IMR-90 (cell line): ENCODE results near the gene CNOT10. TPM values are rescaled to one million over a fixed set of nuclear protein-coding genes. Genes with fewer than 3 reads are reported as not detected.

Source experiments
- ATAC-seq: fragments of 200-7000 bp; cut with Tn5 transposase; 2 replicates; pipeline ENCODE4 v1.9.1; 2020; ENCODE audit warnings: low read depth, mild to moderate bottlenecking, moderate library complexity
- BruUV-seq: library from RNA; stranded (reverse); fragments of 400-500 nt; replicated peaks from 2 replicates; lab custom pipeline; 2021; lab: Mats Ljungman, UMichigan
- CTCF ChIA-PET: fragments of 300-600 bp; formaldehyde crosslinking; extraction: SDS; loops from one replicate; lab custom pipeline; 2021; ENCODE audit warnings: antibody characterized with exemption; lab: Yijun Ruan, JAX
- POLR2A ChIA-PET: fragments of 300-600 bp; sonication (Branson Sonifier 250); formaldehyde crosslinking; loops from one replicate; lab custom pipeline; 2022; ENCODE audit warnings: antibody characterized with exemption; ENCODE audit not compliant: unreplicated experiment; lab: Charles Lee
- DNase-seq: peaks from one replicate; pipeline ENCODE4 v3.0.0; 2013
- H2AFZ ChIP-seq: replicated peaks from 2 replicates; pipeline ENCODE3; 2013; ENCODE audit warnings: low read length, mild to moderate bottlenecking; ENCODE audit not compliant: poor library complexity
- H2AK5ac ChIP-seq: 2 replicates; pipeline ENCODE4 v1.6.1; 2013; ENCODE audit warnings: low read depth, low read length, inconsistent platforms
- H2AK9ac ChIP-seq: replicated peaks from 2 replicates; pipeline ENCODE3; 2013; ENCODE audit warnings: mild to moderate bottlenecking, low read depth, low read length, moderate library complexity; ENCODE audit not compliant: poor library complexity
- H2BK120ac ChIP-seq: 2 replicates; pipeline ENCODE4 v1.6.1; 2013; ENCODE audit warnings: low read depth, low read length, inconsistent platforms
- H2BK15ac ChIP-seq: 3 replicates; pipeline ENCODE4 v1.6.1; 2013; ENCODE audit warnings: low read depth, low read length, inconsistent platforms
- H2BK20ac ChIP-seq: 2 replicates; pipeline ENCODE4 v1.6.1; 2013; ENCODE audit warnings: low read depth, mild to moderate bottlenecking, inconsistent platforms, low read length, moderate library complexity
- H2BK5ac ChIP-seq: 2 replicates; pipeline ENCODE4 v1.6.1; 2013; ENCODE audit warnings: mild to moderate bottlenecking, low read depth, low read length, inconsistent platforms; ENCODE audit not compliant: poor library complexity, severe bottlenecking
- H3K14ac ChIP-seq: replicated peaks from 2 replicates; pipeline ENCODE4 v1.6.1; 2013; ENCODE audit warnings: low read depth, low read length, inconsistent platforms
- H3K18ac ChIP-seq: 2 replicates; pipeline ENCODE4 v1.6.1; 2013; ENCODE audit warnings: low read depth, low read length, control low read depth
- H3K23ac ChIP-seq: 2 replicates; pipeline ENCODE4 v1.6.1; 2013; ENCODE audit warnings: low read depth, low read length, inconsistent platforms
- H3K27ac ChIP-seq: 2 replicates; pipeline ENCODE4 v1.5.1; 2013; ENCODE audit warnings: mild to moderate bottlenecking, control low read depth, low read length; ENCODE audit not compliant: insufficient read depth
- H3K27me3 ChIP-seq: 2 replicates; pipeline ENCODE4 v1.6.1; 2013; ENCODE audit warnings: low read length; ENCODE audit not compliant: control insufficient read depth, insufficient read depth
- H3K36me3 ChIP-seq: 2 replicates; pipeline ENCODE4 v1.6.1; 2013; ENCODE audit warnings: low read length, mixed read lengths; ENCODE audit not compliant: control insufficient read depth, insufficient read depth
- H3K4ac ChIP-seq: 2 replicates; pipeline ENCODE4 v1.6.1; 2013; ENCODE audit warnings: low read depth, low read length, inconsistent platforms
- H3K4me1 ChIP-seq: 2 replicates; pipeline ENCODE4 v1.6.1; 2013; ENCODE audit warnings: low read length, mixed read lengths; ENCODE audit not compliant: control insufficient read depth, insufficient read depth
- H3K4me2 ChIP-seq: 2 replicates; pipeline ENCODE4 v1.6.1; 2013; ENCODE audit warnings: low read depth, mild to moderate bottlenecking, control low read depth, low read length, moderate library complexity
- H3K4me3 ChIP-seq: 2 replicates; pipeline ENCODE4 v1.5.1; 2013; ENCODE audit warnings: low read depth, mild to moderate bottlenecking, control low read depth, low read length, moderate library complexity; ENCODE audit not compliant: insufficient read depth
- H3K56ac ChIP-seq: 2 replicates; pipeline ENCODE4 v1.6.1; 2013; ENCODE audit warnings: low read length, inconsistent platforms; ENCODE audit not compliant: insufficient read depth; ENCODE audit errors: extremely low read depth
- H3K79me1 ChIP-seq, 2 experiments: 2 replicates each; pipeline ENCODE4 v1.6.1; 2013; ENCODE audit warnings: low read length in 2 of 2, inconsistent platforms in 1 of 2, low read depth in 1 of 2
- H3K9ac ChIP-seq: 2 replicates; pipeline ENCODE4 v1.6.1; 2013; ENCODE audit warnings: low read depth, low read length, control low read depth
- H3K9me1 ChIP-seq: 2 replicates; pipeline ENCODE4 v1.6.1; 2013; ENCODE audit warnings: low read length, inconsistent platforms; ENCODE audit not compliant: insufficient read depth
- H3K9me3 ChIP-seq: 2 replicates; pipeline ENCODE4 v1.6.1; 2013; ENCODE audit warnings: low read length; ENCODE audit not compliant: control insufficient read depth, insufficient read depth
- H4K20me1 ChIP-seq: 2 replicates; pipeline ENCODE4 v1.6.1; 2013; ENCODE audit warnings: low read length, inconsistent platforms; ENCODE audit not compliant: insufficient read depth
- H4K5ac ChIP-seq: 2 replicates; pipeline ENCODE4 v1.6.1; 2013; ENCODE audit warnings: mild to moderate bottlenecking, low read depth, low read length, control low read depth
- H4K8ac ChIP-seq, 2 experiments: 2 replicates each; pipeline ENCODE4 v1.6.1; 2013; ENCODE audit warnings: low read depth in 2 of 2, low read length in 2 of 2, control low read depth in 1 of 2, inconsistent platforms in 1 of 2
- H4K91ac ChIP-seq: 2 replicates; pipeline ENCODE4 v1.6.1; 2013; ENCODE audit warnings: low read depth, low read length, inconsistent platforms; ENCODE audit not compliant: insufficient read depth
- BHLHE40 ChIP-seq: fragments of 150-350 bp; IDR thresholded peaks from 2 replicates; pipeline ENCODE4 v1.6.1; 2016; ENCODE audit warnings: mild to moderate bottlenecking, low read depth, low read length
- CEBPB ChIP-seq: IDR thresholded peaks from 2 replicates; pipeline ENCODE4 v1.6.1; 2012; ENCODE audit warnings: low read depth, low read length, improper control_type of control experiment
- CHD1 ChIP-seq: IDR thresholded peaks from 2 replicates; pipeline ENCODE4 v1.6.1; 2012; ENCODE audit warnings: low read depth, low read length, improper control_type of control experiment
- ELK1 ChIP-seq: fragments of 150-350 bp; IDR thresholded peaks from 2 replicates; pipeline ENCODE4 v1.6.1; 2016; ENCODE audit warnings: low read depth, mild to moderate bottlenecking, low read length, moderate library complexity, borderline replicate concordance
- FOS ChIP-seq: fragments of 150-350 bp; IDR thresholded peaks from 2 replicates; pipeline ENCODE4 v1.6.1; 2016; ENCODE audit warnings: low read depth, low read length
- MAFK ChIP-seq: IDR thresholded peaks from 2 replicates; pipeline ENCODE4 v1.6.1; 2012; ENCODE audit warnings: low read depth, low read length, improper control_type of control experiment
- NFE2L2 ChIP-seq: fragments of 150-350 bp; IDR thresholded peaks from 2 replicates; pipeline ENCODE4 v1.6.1; 2016; ENCODE audit warnings: low read depth, mild to moderate bottlenecking, low read length
- POLR2A ChIP-seq: IDR thresholded peaks from 2 replicates; pipeline ENCODE4 v1.6.1; 2012; ENCODE audit warnings: mild to moderate bottlenecking, low read depth, low read length
- RCOR1 ChIP-seq: IDR thresholded peaks from 2 replicates; pipeline ENCODE4 v1.6.1; 2012; ENCODE audit warnings: mild to moderate bottlenecking, low read length, improper control_type of control experiment; ENCODE audit not compliant: insufficient replicate concordance
- RFX5 ChIP-seq: IDR thresholded peaks from 2 replicates; pipeline ENCODE4 v1.8.0; 2012; ENCODE audit warnings: low read depth, mild to moderate bottlenecking, low read length, moderate library complexity
- SMC3 ChIP-seq: fragments of 150-350 bp; IDR thresholded peaks from 2 replicates; pipeline ENCODE4 v1.6.1; 2016; ENCODE audit warnings: low read depth, mild to moderate bottlenecking, antibody characterized with exemption, low read length, moderate library complexity
- USF2 ChIP-seq: fragments of 150-350 bp; IDR thresholded peaks from 2 replicates; pipeline ENCODE4 v1.6.1; 2017; ENCODE audit warnings: mild to moderate bottlenecking, antibody characterized with exemption, low read length, low read depth
- WGBS, 2 experiments: methylation state at CpG; one replicate each; pipeline versions ENCODE4 v1.1.5 to v1.1.7; 2013; ENCODE audit warnings: missing lambda C conversion rate in 2 of 2; ENCODE audit not compliant: insufficient read length in 1 of 2; ENCODE audit errors: extremely low coverage in 2 of 2; 5-methylcytosine and 5-hydroxymethylcytosine counted together
- dilution Hi-C: fragments of 300-500 bp; cut with HindIII; formaldehyde crosslinking; loops from one replicate; pipeline ENCODE4 v1.14.3; 2018; ENCODE audit warnings: low sequenced_read_pairs; ENCODE audit not compliant: unreplicated experiment
- in situ Hi-C: fragments of 300-500 bp; cut with MboI; formaldehyde crosslinking; loops from 3 replicates; pipeline ENCODE4 v1.14.3; 2019; ENCODE audit warnings: low sequenced_read_pairs, inconsistent platforms, mixed read lengths
- intact Hi-C: fragments of 100-400 bp; cut with micrococcal nuclease; formaldehyde crosslinking; loops from 2 replicates; pipeline ENCODE4 v1.10.0; 2022
- polyA plus RNA-seq, 3 experiments: library from polyadenylated mRNA; depleted of rRNA; stranded (reverse); fragments of >200 nt; gene quantifications; 2 replicates each; pipeline ENCODE4 v1.2.3, GENCODE V29; 2012; ENCODE audit warnings: low replicate concordance in 1 of 3
- total RNA-seq: library from RNA; depleted of rRNA; stranded (reverse); fragments of >200 nt; gene quantifications from 2 replicates; pipeline ENCODE4 v1.2.3, GENCODE V29; 2012

Gene CNOT10
- total and polyA plus RNA-seq, 2 of the 4 experiments (the other 2 are of a cell fraction), result 15.8 to 20.4 TPM

GRCh38 chr3:32699429-32699828, 14.4 kb downstream of the CNOT10 start:
- TF ChIP-seq CHD1, result no peak
- no peak for TF ChIP-seq POLR2A
- TF ChIP-seq RCOR1, result no peak
- no peak for TF ChIP-seq MAFK
- TF ChIP-seq SMC3, result no peak
- no peak for TF ChIP-seq USF2
- no peak for TF ChIP-seq CEBPB
- TF ChIP-seq BHLHE40, result no peak
- TF ChIP-seq NFE2L2, result no peak
- TF ChIP-seq FOS, result no peak
- TF ChIP-seq ELK1, result no peak
- TF ChIP-seq RFX5, result no peak
- no peak overlapping the region for H3K27ac ChIP-seq
- H2BK5ac ChIP-seq, result no peak overlapping the region
- no peak overlapping the region for H3K4ac ChIP-seq
- DNase-seq (no peak), ATAC-seq (no peak)
- H3K27me3 ChIP-seq, result no peaks in the 10 kb centered on the region
- no TSS peak for BruUV-seq
- no peak overlapping the region for H2BK15ac ChIP-seq
- intact Hi-C loops (no loop called here), dilution Hi-C loops (no loop called here), in situ Hi-C loops (no loop called here)
- no peak overlapping the region for H4K8ac ChIP-seq
- no peak overlapping the region for H3K14ac ChIP-seq
- peaks cover 3% of the 10 kb centered on the region; the same call in 1 of the 2 replicates for H3K36me3 ChIP-seq
- H2AK5ac ChIP-seq, result no peak overlapping the region
- H2BK20ac ChIP-seq, result no peak overlapping the region
- no peak overlapping the region for H3K4me3 ChIP-seq
- no peaks in the 10 kb centered on the region for H3K9me3 ChIP-seq
- H3K4me2 ChIP-seq, result no peak overlapping the region
- no peak overlapping the region for H2AK9ac ChIP-seq
- no peak overlapping the region for H3K56ac ChIP-seq
- H4K5ac ChIP-seq, result no peak overlapping the region
- peaks cover 4% of the 10 kb centered on the region; the same call in 1 of the 2 replicates for H3K9me1 ChIP-seq
- peaks cover 27 to 36% of the 10 kb centered on the region in 2 experiments; a peak in 3 of 4 replicates for H3K79me1 ChIP-seq
- ChIA-PET POLR2A (no interaction called here), CTCF (no interaction called here)
- H3K18ac ChIP-seq, result no peak overlapping the region
- WGBS, 2 experiments, result no CpG with 5 or more reads among the region's 2 CpGs
- no peak overlapping the region for H2BK120ac ChIP-seq
- H3K23ac ChIP-seq, result no peak overlapping the region
- H3K4me1 ChIP-seq, result no peaks in the 10 kb centered on the region
- H3K9ac ChIP-seq, result no peak overlapping the region
- H2AFZ ChIP-seq, result no peak overlapping the region
- H4K91ac ChIP-seq, result no peak overlapping the region
- 0 out of 2 replicates have a peak, but pooled peaks cover 5% of the 10 kb centered on the region for H4K20me1 ChIP-seq
